Liver (tissue), 9 donors: ENCODE data around the gene CDT1. TPM values are rescaled to one million over a fixed set of nuclear protein-coding genes. Genes with fewer than 3 reads are reported as not detected.

Experiments
- DNase-seq: peaks from one replicate; pipeline ENCODE4 v3.0.0-alpha.2; 2017; ENCODE audit warnings: low spot score
- H3K27ac ChIP-seq, 2 donors: one replicate each; pipeline ENCODE4 v1.7.0; 2013; ENCODE audit warnings: inconsistent platforms in 2 of 2, low read length in 2 of 2, control low read depth in 1 of 2, low read depth in 1 of 2, mild to moderate bottlenecking in 1 of 2
- H3K27me3 ChIP-seq, 4 donors: one replicate each; pipeline versions ENCODE4 v1.6.1 to v1.7.0; 2013; ENCODE audit warnings: low read length in 3 of 4, inconsistent platforms in 1 of 4, mild to moderate bottlenecking in 1 of 4, moderate library complexity in 1 of 4; ENCODE audit not compliant: control insufficient read depth in 4 of 4, insufficient read depth in 4 of 4
- H3K36me3 ChIP-seq, 4 donors: one replicate each; pipeline versions ENCODE4 v1.6.1 to v1.7.0; 2013; ENCODE audit warnings: low read length in 3 of 4, mild to moderate bottlenecking in 3 of 4, low read depth in 1 of 4, moderate library complexity in 1 of 4; ENCODE audit not compliant: control insufficient read depth in 4 of 4, insufficient read depth in 3 of 4
- H3K4me1 ChIP-seq, 4 donors: one replicate each; pipeline versions ENCODE4 v1.6.1 to v1.7.0; 2013; ENCODE audit warnings: low read length in 3 of 4, mild to moderate bottlenecking in 3 of 4, moderate library complexity in 1 of 4; ENCODE audit not compliant: control insufficient read depth in 4 of 4, insufficient read depth in 4 of 4
- H3K4me3 ChIP-seq, 3 donors: one replicate each; pipeline versions ENCODE4 v1.6.1 to v1.7.0; 2013; ENCODE audit warnings: low read length in 3 of 3, control low read depth in 1 of 3, low read depth in 1 of 3, mild to moderate bottlenecking in 1 of 3
- H3K9ac ChIP-seq, 2 donors: one replicate each; pipeline ENCODE4 v1.7.0; 2013; ENCODE audit warnings: low read length in 2 of 2, mild to moderate bottlenecking in 2 of 2, moderate library complexity in 2 of 2, control low read depth in 1 of 2, low read depth in 1 of 2
- H3K9me3 ChIP-seq, 4 donors: one replicate each; pipeline versions ENCODE4 v1.6.1 to v1.7.0; 2013; ENCODE audit warnings: low read length in 3 of 4; ENCODE audit not compliant: control insufficient read depth in 4 of 4
- EGR1 ChIP-seq, 2 donors: IDR thresholded peaks; 2 replicates each; pipeline ENCODE4 v1.6.1; 2016 to 2018; ENCODE audit warnings: antibody characterized with exemption in 2 of 2, low read depth in 2 of 2
- FOXA1 ChIP-seq: IDR thresholded peaks from 2 replicates; pipeline ENCODE4 v1.6.1; 2016; ENCODE audit warnings: antibody characterized with exemption
- FOXA2 ChIP-seq: IDR thresholded peaks from 2 replicates; pipeline ENCODE4 v1.6.1; 2016; ENCODE audit warnings: antibody characterized with exemption
- GABPA ChIP-seq, 2 donors: IDR thresholded peaks in 1 of 2; conservative IDR thresholded peaks in 1 of 2; 2 replicates each; pipeline ENCODE4 v1.6.1; 2016; ENCODE audit warnings: antibody characterized with exemption in 2 of 2, mild to moderate bottlenecking in 1 of 2, moderate library complexity in 1 of 2
- HNF4A ChIP-seq, 2 donors: conservative IDR thresholded peaks; 2 replicates each; pipeline ENCODE4 v1.6.1; 2016; ENCODE audit warnings: antibody characterized with exemption in 2 of 2, mild to moderate bottlenecking in 2 of 2
- HNF4G ChIP-seq: IDR thresholded peaks from 2 replicates; pipeline ENCODE4 v1.6.1; 2016; ENCODE audit warnings: antibody characterized with exemption
- JUND ChIP-seq, 2 donors: IDR thresholded peaks; 2 replicates each; pipeline ENCODE4 v1.6.1; 2016; ENCODE audit warnings: antibody characterized with exemption in 2 of 2
- NR2F2 ChIP-seq: IDR thresholded peaks from 2 replicates; pipeline ENCODE4 v1.6.1; 2016; ENCODE audit warnings: antibody characterized with exemption
- RAD21 ChIP-seq, 2 donors: IDR thresholded peaks; 2 replicates each; pipeline ENCODE4 v1.6.1; 2016; ENCODE audit warnings: antibody characterized with exemption in 2 of 2, mild to moderate bottlenecking in 2 of 2
- RXRA ChIP-seq, 2 donors: IDR thresholded peaks; 2 replicates each; pipeline ENCODE4 v1.6.1; 2017 to 2018; ENCODE audit warnings: antibody characterized with exemption in 2 of 2, mild to moderate bottlenecking in 1 of 2
- SP1 ChIP-seq: IDR thresholded peaks from 2 replicates; pipeline ENCODE4 v1.6.1; 2018; ENCODE audit warnings: antibody characterized with exemption, mild to moderate bottlenecking
- TAF1 ChIP-seq: conservative IDR thresholded peaks from 2 replicates; pipeline ENCODE4 v1.6.1; 2016; ENCODE audit warnings: antibody characterized with exemption, mild to moderate bottlenecking
- YY1 ChIP-seq: IDR thresholded peaks from 2 replicates; pipeline ENCODE4 v1.6.1; 2016; ENCODE audit warnings: antibody characterized with exemption, mild to moderate bottlenecking
- WGBS: extraction: QIAGEN DNeasy Blood & Tissue Kit; methylation state at CpG from one replicate; pipeline ENCODE4 v1.1.7; 2013; 5-methylcytosine and 5-hydroxymethylcytosine counted together
- polyA plus RNA-seq, 2 donors: library from polyadenylated mRNA; stranded (reverse) in 1 of 2; unstranded in 1 of 2; fragments of 200-250 nt in 1 of 2; fragments of >200 nt in 1 of 2; fragmentation: Nextera tagmentation in 1 of 2; extraction: Ambion mirVana in 1 of 2; gene quantifications; one replicate each; pipeline versions ENCODE4 v1.2.1 to v1.2.3, GENCODE V29; 2013 to 2015
- total RNA-seq, 2 donors: library from RNA; depleted of rRNA; stranded (reverse); fragments of >200 nt; gene quantifications; one replicate each; pipeline ENCODE4 v1.2.3, GENCODE V29; 2014
- TF ChIP-seq, protein P1 (sequence below): IDR thresholded peaks from 2 replicates; pipeline ENCODE4 v1.6.1; 2016; ENCODE audit warnings: antibody characterized with exemption
- TF ChIP-seq, protein P2 (sequence below): fragments of 150-350 bp; IDR thresholded peaks from 2 replicates; pipeline ENCODE4 v1.5.1; 2017; ENCODE audit warnings: improper control_type of control experiment, low read depth, low read length; ENCODE audit not compliant: missing input control
- TF ChIP-seq, protein P3 (sequence below): IDR thresholded peaks from 2 replicates; pipeline ENCODE4 v1.6.1; 2016; ENCODE audit warnings: antibody characterized with exemption
- TF ChIP-seq, protein P4 (sequence below): IDR thresholded peaks from 2 replicates; pipeline ENCODE4 v1.6.1; 2016; ENCODE audit warnings: antibody characterized with exemption, mild to moderate bottlenecking
- TF ChIP-seq, protein P5 (sequence below): IDR thresholded peaks from 2 replicates; pipeline ENCODE4 v1.6.1; 2016; ENCODE audit warnings: antibody characterized with exemption
- donor health status: healthy.
- donor health status: healthy.
- donor health status: healthy.
- donor health status: healthy.
- donor health status: healthy.

Gene CDT1
- total and polyA plus RNA-seq, 4 donors: 0.08 to 37.6 (median 0.93) TPM

DNA sequence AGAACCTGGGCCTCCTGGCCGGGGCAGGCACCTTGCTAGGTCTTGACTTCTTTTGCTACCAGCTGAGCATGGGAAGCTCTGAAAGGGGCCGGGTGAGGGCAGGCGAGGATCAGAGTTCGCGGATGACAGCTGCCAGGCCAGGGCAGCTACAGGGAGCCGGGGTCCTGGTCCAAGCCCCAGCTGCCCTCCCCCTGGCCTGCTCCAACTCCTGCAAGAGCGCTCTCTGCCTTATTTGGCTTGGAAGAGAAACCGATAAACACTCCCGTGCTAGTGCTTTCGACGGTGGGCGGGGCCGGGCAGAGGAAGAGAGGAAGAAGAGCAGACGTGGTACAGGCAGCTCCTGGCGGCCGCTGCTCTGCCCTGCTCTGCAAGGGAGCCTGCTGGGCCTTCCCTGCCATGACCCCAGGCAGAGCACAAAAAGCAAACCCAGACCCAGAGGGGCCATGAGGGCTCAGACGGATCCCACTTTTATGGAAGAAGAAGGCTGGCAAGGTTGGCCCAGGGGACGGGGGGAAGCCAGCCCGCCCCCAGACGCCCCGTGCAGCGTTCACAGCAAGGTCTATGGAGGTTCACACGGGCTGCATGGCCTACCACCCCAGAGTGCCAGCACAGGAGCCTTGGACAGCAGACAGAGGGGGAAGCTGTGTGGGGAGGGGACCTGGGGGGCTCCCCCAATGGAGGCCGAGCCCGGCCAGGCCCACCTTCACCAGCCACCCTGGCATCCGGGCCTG lies 44.2 kb upstream of the CDT1 start:
- DNase-seq: peak; percentile 60
- no peak overlapping the region for H3K4me3 ChIP-seq

More for the DNA sequence above, 44.2 kb upstream of the CDT1 start:
- peak overlapping the region; percentile 58 to 83 for H3K27ac ChIP-seq
- no peak overlapping the region for H3K9ac ChIP-seq
- TF ChIP-seq EGR1 (IDR thresholded peaks at IDR 0.05; ENCODE audit: low read depth in 2 of 2): no peak
- TF ChIP-seq, protein P1, sequence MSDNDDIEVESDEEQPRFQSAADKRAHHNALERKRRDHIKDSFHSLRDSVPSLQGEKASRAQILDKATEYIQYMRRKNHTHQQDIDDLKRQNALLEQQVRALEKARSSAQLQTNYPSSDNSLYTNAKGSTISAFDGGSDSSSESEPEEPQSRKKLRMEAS: no peak
- no peak for TF ChIP-seq YY1
- TF ChIP-seq, protein P2, sequence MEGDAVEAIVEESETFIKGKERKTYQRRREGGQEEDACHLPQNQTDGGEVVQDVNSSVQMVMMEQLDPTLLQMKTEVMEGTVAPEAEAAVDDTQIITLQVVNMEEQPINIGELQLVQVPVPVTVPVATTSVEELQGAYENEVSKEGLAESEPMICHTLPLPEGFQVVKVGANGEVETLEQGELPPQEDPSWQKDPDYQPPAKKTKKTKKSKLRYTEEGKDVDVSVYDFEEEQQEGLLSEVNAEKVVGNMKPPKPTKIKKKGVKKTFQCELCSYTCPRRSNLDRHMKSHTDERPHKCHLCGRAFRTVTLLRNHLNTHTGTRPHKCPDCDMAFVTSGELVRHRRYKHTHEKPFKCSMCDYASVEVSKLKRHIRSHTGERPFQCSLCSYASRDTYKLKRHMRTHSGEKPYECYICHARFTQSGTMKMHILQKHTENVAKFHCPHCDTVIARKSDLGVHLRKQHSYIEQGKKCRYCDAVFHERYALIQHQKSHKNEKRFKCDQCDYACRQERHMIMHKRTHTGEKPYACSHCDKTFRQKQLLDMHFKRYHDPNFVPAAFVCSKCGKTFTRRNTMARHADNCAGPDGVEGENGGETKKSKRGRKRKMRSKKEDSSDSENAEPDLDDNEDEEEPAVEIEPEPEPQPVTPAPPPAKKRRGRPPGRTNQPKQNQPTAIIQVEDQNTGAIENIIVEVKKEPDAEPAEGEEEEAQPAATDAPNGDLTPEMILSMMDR: peak; percentile 35
- TF ChIP-seq GABPA (IDR thresholded peaks at IDR 0.05 in 1 of 2, conservative IDR thresholded peaks at IDR 0.05 in 1 of 2): peak in 1 of 2 donors; percentile 45
- TF ChIP-seq RXRA (IDR thresholded peaks at IDR 0.05): peak; percentile 82 to 91
- TF ChIP-seq RAD21 (IDR thresholded peaks at IDR 0.05): peak; percentile 71 to 85
- peak; percentile 77 for TF ChIP-seq SP1
- TF ChIP-seq, protein P3, sequence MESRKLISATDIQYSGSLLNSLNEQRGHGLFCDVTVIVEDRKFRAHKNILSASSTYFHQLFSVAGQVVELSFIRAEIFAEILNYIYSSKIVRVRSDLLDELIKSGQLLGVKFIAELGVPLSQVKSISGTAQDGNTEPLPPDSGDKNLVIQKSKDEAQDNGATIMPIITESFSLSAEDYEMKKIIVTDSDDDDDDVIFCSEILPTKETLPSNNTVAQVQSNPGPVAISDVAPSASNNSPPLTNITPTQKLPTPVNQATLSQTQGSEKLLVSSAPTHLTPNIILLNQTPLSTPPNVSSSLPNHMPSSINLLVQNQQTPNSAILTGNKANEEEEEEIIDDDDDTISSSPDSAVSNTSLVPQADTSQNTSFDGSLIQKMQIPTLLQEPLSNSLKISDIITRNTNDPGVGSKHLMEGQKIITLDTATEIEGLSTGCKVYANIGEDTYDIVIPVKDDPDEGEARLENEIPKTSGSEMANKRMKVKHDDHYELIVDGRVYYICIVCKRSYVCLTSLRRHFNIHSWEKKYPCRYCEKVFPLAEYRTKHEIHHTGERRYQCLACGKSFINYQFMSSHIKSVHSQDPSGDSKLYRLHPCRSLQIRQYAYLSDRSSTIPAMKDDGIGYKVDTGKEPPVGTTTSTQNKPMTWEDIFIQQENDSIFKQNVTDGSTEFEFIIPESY: no peak
- TF ChIP-seq, protein P4, sequence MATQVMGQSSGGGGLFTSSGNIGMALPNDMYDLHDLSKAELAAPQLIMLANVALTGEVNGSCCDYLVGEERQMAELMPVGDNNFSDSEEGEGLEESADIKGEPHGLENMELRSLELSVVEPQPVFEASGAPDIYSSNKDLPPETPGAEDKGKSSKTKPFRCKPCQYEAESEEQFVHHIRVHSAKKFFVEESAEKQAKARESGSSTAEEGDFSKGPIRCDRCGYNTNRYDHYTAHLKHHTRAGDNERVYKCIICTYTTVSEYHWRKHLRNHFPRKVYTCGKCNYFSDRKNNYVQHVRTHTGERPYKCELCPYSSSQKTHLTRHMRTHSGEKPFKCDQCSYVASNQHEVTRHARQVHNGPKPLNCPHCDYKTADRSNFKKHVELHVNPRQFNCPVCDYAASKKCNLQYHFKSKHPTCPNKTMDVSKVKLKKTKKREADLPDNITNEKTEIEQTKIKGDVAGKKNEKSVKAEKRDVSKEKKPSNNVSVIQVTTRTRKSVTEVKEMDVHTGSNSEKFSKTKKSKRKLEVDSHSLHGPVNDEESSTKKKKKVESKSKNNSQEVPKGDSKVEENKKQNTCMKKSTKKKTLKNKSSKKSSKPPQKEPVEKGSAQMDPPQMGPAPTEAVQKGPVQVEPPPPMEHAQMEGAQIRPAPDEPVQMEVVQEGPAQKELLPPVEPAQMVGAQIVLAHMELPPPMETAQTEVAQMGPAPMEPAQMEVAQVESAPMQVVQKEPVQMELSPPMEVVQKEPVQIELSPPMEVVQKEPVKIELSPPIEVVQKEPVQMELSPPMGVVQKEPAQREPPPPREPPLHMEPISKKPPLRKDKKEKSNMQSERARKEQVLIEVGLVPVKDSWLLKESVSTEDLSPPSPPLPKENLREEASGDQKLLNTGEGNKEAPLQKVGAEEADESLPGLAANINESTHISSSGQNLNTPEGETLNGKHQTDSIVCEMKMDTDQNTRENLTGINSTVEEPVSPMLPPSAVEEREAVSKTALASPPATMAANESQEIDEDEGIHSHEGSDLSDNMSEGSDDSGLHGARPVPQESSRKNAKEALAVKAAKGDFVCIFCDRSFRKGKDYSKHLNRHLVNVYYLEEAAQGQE: peak; percentile 63
- no peak for TF ChIP-seq TAF1
- TF ChIP-seq FOXA1: no peak
- no peak for TF ChIP-seq JUND (IDR thresholded peaks at IDR 0.05)
- peak; percentile 19 for TF ChIP-seq HNF4G
- peak; percentile 79 to 83 for TF ChIP-seq HNF4A (conservative IDR thresholded peaks at IDR 0.05)
- peak; percentile 87 for TF ChIP-seq NR2F2
- no peak for TF ChIP-seq FOXA2
- TF ChIP-seq, protein P5, sequence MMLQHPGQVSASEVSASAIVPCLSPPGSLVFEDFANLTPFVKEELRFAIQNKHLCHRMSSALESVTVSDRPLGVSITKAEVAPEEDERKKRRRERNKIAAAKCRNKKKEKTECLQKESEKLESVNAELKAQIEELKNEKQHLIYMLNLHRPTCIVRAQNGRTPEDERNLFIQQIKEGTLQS: no peak
- 32% methylated on average over 26 of the region's 26 CpGs for WGBS
- H3K9me3 ChIP-seq: no peaks in the 10 kb centered on the region
- peaks cover 0 to 3% (median 0%) of the 10 kb centered on the region in 4 donors for H3K36me3 ChIP-seq
- H3K27me3 ChIP-seq: no peaks in the 10 kb centered on the region
- H3K4me1 ChIP-seq: peaks cover 35 to 59% (median 52%) of the 10 kb centered on the region in 4 donors
